ENCODE data around the gene INO80.

INO80 gene

GRCh38 chr15:40999190-40999589 is 116.9 kb downstream of the INO80 start:
- DNase-seq (ENCODE audit: low spot score), result no peak

- no peak for DNase-seq (ENCODE audit: low spot score)
These were observed 120.4 kb downstream of the INO80 start for GRCh38 chr15:40995656-40996055.

- DNase-seq (ENCODE audit: low spot score), result no peak
These were observed 123.3 kb downstream of the INO80 start for GRCh38 chr15:40992825-40993224.

GRCh38 chr15:40992241-40992741 is 123.8 kb downstream of the INO80 start:
- no peak for DNase-seq (ENCODE audit: low spot score)

GRCh38 chr15:40991355-40991754 is 124.7 kb downstream of the INO80 start:
- no peak for DNase-seq (ENCODE audit: low spot score)

GRCh38 chr15:40990789-40991188 is 125.3 kb downstream of the INO80 start:
- DNase-seq (ENCODE audit: low spot score), result no peak

- no peak for DNase-seq (ENCODE audit: low spot score)
These were observed 126.0 kb downstream of the INO80 start for GRCh38 chr15:40990080-40990479.

GRCh38 chr15:40988156-40988555 is 127.9 kb downstream of the INO80 start:
- DNase-seq (ENCODE audit: low spot score), result no peak

GRCh38 chr15:40986820-40987219 is 129.3 kb downstream of the INO80 start:
- DNase-seq (ENCODE audit: low spot score), result no peak

GRCh38 chr15:40985541-40986330 is 130.3 kb downstream of the INO80 start:
- no peak for DNase-seq (ENCODE audit: low spot score)

GRCh38 chr15:40984964-40985363 is 131.1 kb downstream of the INO80 start:
- peak; percentile 50 for DNase-seq (ENCODE audit: low spot score)

- no peak for DNase-seq (ENCODE audit: low spot score)
These were observed 131.7 kb downstream of the INO80 start for GRCh38 chr15:40984406-40984805.

GRCh38 chr15:40982855-40983254 is 133.2 kb downstream of the INO80 start:
- DNase-seq (ENCODE audit: low spot score), result no peak

- no peak for DNase-seq (ENCODE audit: low spot score)
These were observed 134.9 kb downstream of the INO80 start for GRCh38 chr15:40981186-40981585.

GRCh38 chr15:40978562-40978961 is 137.5 kb downstream of the INO80 start:
- no peak for DNase-seq (ENCODE audit: low spot score)

- no peak for DNase-seq (ENCODE audit: low spot score)
These were observed 137.9 kb downstream of the INO80 start for GRCh38 chr15:40978141-40978540.

- DNase-seq (ENCODE audit: low spot score), result no peak
These were observed 139.3 kb downstream of the INO80 start for GRCh38 chr15:40976819-40977218.

GRCh38 chr15:40974879-40975278 is 141.2 kb downstream of the INO80 start:
- no peak for DNase-seq (ENCODE audit: low spot score)

- DNase-seq (ENCODE audit: low spot score), result no peak
These were observed 146.7 kb downstream of the INO80 start for GRCh38 chr15:40969363-40969762.

GRCh38 chr15:40968290-40969085 is 147.6 kb downstream of the INO80 start:
- no peak for DNase-seq (ENCODE audit: low spot score)

- DNase-seq (ENCODE audit: low spot score), result no peak
These were observed 151.4 kb downstream of the INO80 start for GRCh38 chr15:40964634-40965033.

- DNase-seq (ENCODE audit: low spot score), result no peak
These were observed 152.1 kb downstream of the INO80 start for GRCh38 chr15:40964006-40964405.

- no peak for DNase-seq (ENCODE audit: low spot score)
These were observed 152.9 kb downstream of the INO80 start for GRCh38 chr15:40963201-40963600.

Measured in RKO (cell line).